GM21526 (cell line): ENCODE results near the gene FAM209A.
"Not testable (repeated sequence)": the region's sequence is repeated elsewhere in the genome, so short reads cannot be mapped to it uniquely, and the experiment has no call there.

Source experiments
- ATAC-seq: cut with Tn5 transposase; IDR thresholded peaks from one replicate; pipeline ENCODE4 v1.9.1; 2021; ENCODE audit warnings: moderate library complexity; ENCODE audit not compliant: unreplicated experiment, low FRiP score

The FAM209A gene, protein sequence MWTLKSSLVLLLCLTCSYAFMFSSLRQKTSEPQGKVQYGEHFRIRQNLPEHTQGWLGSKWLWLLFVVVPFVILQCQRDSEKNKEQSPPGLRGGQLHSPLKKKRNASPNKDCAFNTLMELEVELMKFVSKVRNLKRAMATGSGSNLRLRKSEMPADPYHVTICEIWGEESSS

DNA sequence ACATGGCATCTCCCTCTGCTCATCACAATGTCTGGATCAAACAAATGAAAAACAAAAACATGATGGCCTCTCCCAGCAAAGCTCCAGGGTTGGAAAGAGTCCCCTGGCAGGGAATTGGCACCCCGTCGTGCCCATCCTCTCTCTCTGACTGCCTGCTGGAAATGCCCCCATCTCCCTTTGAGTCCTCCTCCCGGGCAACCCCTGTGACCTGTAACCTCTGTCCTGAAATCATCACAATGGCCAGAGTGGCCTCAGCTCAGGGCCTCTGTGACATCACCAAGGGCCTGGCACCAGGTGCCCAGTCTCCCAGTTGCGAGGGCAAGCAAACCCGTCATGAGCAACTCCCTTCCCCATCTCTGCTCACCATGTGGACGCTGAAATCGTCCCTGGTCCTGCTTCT, at the start of gene FAM209A:
TSS of gene FAM209A (plus strand) at position 301 of the 400 bp plus-strand sequence. CDS start at position 366, 65 bp downstream.
- not testable (repeated sequence) for ATAC-seq

DNA sequence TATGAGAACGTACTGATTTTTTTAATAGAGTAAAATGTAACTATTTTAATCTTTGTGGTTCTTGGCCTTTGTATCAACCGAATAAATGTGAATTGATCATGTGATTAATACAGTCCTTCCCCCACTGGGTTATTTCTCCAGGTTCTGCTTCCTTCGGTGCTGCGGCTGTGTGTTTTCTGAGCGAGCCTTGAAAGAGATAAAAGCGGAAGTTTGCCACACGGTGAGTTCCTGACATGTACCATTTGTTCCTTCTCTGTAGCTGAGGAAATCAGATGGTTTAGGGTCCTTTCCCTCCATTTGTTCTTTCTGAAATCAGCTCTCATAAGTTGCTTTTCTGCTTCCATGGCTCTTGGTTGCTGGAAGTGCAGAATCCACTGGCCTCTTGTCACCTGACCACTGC, 40.6 kb upstream of the FAM209A start:
- no peak for ATAC-seq

DNA sequence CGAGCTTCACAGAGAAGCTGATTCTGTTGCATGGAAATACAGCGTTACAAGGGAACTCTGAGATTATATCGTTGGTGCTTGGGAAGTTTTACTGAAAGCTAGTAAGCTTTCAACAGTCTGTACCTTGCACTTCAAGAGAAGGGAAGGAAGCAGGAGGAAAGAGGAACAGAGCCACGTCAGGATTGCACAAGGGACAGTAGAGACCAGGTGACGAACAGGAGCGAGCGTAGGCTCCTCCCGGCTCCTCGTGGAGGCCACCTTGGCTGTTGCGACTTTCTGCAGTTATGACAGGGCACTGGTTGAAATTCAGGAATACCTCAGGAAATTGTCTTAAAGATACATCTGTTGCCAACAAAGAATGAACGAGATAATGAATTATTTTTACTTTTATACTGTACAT, 37.3 kb upstream of the FAM209A start:
- no peak for ATAC-seq

DNA sequence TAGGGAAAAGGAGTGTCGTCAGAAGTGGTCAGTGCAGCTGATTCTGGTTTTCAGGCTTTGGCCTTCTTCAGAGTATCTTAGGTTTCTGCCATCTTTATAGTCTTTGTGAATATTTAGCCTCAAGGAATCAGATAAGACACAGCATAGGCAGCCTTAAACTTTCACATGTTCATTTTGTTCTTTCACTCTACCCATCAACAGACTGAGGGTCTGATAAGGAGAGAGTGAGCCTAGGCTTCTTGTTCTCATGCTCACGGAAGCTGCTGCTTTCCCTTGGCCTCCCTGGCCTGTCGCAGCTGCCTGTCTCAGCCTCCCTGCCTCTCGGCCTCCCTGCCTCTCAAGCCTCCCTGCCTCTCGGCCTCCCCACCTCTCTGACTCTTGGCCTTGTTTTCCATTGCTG, 36.0 kb upstream of the FAM209A start:
- ATAC-seq, result no peak

DNA sequence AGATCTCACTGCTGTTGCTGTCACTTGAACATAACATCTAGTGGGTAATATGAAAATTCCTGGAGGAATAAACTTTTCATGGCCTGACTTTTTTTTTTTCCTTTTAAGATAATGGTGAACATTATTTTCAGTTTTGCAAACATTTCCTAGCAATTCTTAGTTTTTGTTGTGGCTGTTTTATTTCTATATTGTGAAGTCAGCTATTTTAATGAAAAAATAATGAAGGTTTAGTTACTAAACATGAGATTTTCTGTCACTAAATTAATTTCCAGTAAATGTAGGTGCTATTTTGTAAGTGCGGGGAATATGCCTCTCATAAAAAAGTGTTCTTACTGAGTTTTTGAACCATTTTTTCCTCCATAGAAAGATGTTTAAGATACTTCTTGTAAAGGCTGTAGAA, 23.4 kb upstream of the FAM209A start:
- no peak for ATAC-seq

DNA sequence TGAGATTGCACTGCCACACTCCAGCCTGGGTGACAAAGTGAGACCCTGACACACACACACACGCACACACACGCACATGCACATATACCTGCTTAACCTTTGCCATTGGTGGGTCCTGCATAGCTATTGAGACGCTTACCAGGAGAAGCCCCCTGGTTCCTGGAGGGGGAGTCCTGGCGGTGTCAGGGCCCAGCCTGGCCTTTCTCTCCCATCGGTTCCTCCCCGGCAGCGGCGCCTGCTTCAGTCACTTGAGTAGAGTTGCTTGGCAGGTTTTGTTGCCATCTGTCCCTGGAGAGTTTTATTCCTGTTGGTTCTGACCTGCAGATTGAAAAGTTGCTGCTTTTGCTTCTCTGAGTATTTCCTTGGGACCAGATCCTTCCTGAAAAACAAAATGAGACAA, 20.6 kb upstream of the FAM209A start:
- no peak for ATAC-seq

DNA sequence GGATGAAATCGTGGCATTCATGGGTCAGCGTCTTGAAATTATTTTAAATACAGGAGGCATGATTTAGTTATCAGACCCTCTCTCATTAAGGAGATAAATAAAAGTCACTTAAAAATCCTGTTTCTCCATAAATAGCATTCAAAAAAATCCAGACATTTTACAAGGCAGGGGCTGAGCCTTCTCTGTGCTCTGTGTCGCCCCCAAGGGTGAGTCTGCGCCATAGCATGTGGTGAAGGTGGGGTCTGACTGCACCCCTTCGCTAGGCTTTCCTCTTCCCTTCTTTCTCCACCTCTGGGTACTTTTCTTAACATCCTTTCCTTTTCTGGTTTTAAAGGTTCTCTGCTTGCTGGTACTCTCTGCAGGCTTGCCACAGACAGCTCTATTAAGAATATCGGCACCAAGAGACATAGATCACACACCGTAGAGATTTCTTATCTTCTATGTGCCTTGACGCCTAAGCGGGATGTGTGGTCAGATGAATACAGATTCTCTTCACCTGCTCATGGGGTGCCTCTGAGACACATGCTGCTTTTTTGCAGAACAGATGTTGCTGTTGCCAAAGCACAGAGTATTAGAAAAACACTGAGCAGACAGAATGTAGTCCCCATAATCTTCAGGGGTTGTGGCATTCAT, 20.1 kb upstream of the FAM209A start:
- no peak for ATAC-seq

DNA sequence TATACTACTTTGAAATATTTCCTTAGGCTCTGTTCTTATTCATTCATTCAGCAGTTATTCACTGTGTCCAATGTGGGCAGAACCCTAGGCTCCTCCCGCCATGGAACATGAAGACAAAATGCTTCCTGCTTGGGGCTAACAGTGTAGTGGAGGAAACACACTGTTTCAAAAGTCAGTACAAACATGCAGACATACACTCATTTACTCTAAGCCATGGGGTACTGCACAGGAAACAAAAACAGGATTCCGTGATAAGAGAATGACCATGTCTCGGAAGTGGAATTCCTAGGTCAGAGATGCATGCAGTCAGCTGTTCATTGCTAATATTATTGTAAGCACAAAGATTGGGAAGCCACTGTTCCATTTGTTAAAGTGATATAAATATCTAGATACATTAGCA, 18.4 kb upstream of the FAM209A start:
- no peak for ATAC-seq

DNA sequence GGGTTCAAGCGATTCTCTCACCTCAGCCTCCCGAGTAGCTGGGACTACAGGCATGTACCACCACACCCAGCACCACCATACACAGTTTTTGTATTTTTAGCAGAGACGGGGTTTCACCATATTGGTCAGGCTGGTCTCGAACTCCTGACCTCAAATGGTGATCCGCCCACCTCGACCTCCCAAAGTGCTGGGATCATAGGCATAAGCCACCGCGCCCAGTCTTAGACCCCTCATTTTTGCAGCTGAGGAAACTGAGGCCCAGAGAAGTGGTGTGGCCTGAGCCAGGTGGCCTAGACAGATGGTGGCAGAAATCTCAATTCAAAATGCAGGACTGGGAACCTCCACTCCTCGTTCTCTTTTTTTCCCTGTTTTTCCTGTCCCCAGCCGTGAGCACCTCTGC, 12.6 kb upstream of the FAM209A start:
- no peak for ATAC-seq

DNA sequence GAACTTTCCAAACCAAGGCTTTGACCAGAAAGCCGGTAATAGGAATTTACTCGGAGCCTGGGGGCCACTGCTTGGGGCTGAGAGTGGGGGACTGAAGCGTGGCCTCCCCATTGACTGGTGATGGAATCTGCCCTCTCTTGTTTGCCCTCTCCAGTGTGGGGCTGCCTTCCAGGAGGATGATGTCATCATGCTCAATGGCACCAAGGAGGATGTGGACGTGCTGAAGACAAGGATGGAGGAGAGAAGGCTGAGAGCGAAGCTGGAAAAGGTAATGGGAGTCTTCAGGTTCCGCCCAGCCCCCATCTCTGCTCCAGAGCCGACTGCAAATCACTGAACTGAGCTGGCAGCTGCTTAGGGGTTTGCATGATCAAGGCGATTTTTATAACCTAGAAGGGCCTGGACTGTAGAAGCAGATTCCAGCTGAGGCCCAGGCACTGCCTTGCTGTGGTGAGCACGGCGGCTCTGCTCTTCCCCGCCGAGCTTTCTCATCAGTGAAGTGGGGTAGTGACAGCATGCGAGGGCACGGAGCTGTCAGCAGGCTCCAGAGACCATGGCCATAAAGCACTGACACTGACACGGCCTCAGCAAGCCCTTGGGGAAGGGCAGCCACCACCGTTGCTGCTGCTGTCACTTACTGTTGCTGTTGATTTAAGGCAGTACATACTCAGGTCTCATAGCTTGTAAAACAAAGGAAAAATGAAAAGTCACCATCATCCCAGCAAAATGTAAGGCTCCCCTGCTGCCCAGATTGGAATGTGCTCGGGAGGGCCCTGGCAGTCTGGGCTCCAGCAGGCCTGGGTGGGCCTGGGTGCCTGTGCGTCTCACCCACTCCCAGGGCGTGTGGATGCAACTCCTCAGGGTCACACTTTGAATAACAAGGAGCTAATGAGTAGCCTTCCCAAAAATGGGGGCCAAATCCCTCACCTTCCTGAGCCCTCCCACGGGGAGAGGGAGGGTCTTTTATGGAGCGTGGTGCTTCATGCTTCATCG, 11.1 kb upstream of the FAM209A start:
- no peak for ATAC-seq

DNA sequence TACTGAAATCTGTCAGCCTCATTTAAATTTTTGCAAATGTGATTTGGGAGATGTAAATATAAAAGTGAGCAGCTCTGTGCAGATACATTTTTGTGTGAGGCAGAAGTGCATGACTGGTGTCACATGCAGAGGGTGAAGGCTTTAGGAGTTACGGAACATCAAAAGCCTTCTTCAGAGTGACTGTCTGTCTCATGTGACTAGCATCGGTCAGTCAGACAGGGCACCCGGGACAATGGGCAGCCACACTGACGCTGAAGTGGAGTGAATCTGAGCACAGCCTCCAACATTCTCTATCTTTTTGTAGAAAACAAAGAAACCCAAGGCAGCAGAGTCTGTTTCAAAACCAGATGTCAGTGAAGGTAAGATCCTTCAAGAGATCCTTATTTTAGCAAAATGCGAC, 7.9 kb upstream of the FAM209A start:
- no peak for ATAC-seq

DNA sequence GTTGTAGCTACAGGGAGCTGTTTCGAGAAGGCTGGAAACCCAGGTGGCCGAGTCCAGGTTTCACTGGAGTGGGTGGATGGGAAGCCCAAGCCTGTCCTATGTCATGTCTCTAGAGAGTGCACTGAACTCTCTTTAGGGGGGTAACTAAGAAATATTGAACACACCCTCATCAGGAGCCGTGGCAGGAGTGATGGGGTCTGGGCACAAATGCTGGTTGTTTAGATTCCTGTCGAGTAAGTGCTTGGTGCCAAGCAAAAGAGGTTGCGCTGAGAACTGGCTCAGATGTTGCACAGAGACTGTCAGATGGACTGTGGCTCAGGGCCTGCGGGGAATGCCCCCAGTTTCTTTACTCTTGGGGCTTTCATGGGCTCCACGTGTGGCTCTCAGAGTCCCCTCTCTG, 7.3 kb upstream of the FAM209A start:
- no peak for ATAC-seq

DNA sequence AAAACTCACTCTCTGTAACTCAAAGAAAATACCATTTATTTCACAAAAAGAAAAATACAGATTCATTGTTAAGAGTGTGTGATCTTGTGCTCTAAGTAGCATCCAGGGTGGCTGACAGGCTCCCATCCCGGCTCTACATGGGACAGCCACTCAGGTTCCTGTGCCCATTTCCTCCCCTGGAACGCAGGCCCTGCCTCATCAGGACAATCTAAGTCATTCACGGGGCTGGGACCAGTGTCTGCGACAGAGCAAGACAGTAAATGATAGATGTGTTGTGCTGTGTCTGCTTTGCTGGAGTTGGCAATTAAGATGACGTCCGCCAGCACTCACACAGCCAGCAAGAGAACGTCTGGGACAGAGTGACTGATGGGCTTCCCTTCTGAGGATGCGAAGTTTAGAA, 6.9 kb upstream of the FAM209A start:
- ATAC-seq, result no peak

DNA sequence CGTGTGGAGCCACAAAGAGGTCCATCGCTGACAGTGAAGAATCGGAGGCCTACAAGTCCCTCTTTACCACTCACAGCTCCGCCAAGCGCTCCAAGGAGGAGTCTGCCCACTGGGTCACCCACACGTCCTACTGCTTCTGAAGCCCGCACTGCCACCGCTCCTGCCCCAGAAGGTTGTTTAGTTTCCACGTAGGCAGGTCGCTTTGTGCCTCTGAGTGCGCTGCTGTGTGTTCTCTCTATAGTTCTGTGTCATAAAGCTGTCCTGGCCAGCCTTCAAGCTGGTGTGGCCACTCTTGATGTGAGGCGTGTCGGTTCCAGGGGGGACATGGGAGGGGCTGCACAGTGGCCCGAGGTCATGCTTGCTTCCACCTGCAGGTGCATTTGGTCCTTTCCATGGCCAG, 6.4 kb upstream of the FAM209A start:
- ATAC-seq, result no peak

DNA sequence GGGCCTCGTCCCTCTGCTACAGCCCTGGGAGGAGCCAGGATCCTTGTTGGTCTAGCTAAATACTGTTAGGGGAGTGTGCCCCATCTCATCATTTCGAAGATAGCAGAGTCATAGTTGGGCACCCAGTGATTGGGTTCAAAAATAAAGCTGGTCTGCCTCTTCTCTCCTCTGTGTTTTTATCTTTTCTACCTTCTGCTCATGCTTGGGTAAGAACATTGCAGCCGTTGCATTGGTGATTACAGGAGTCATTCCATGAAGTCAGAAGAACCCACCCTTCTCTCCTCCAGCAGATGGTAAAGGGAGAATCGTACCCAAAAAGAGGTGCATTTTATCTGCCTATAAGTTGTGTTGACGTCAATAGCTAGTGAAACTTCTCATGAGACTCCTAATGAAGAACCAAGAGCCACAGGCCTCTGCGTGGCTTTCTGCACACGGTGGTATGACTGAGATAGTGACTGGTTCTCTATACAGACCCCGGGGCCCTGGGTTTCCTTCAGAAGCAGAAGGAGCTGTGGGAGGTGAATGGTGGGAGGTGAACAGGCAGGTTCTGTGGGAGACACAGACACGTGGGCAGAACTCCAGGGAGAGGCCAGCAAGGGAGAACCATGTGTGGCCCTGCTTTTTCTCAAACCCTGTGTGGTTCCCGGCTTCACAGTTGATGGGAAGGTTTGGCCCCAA, 5.7 kb upstream of the FAM209A start:
- ATAC-seq, result no peak

DNA sequence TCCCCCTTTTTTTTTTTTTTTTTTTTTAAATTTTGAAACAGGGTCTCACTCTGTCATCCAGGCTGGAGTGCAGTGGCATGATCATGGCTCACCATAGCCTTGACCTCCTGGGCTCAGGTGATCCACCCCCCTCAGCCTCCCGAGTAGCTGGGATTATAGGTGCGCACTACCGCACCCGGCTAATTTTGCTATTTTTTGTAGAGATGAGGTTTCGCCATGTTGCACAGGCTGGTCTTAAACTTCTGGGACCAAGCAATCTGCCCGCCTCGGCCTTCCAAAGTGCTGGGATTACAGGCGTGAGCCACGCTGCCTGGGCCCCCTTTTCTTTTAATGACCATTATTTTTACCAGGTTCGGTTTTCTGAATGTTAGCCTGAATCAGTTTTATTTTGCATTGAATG, 5.0 kb upstream of the FAM209A start:
- ATAC-seq, result no peak

DNA sequence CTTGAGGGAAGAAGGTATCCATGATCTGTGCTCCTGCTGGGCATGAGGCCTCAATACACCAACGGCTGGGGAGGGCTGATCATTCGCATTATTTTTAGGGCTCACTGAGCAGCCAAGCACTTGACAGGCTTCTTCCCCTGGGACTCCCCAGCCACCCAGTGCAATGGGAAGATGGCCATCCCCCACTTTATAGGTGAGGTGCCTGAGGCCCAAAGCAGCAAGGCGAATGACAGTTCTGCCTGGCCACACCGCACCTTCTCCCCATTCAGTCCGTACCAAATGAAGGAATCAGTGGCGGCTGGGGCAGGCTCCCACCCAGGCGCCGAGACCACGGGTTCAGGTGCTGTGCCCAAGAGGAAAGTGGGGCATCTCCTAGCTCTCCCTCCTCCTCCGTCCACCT, 4.4 kb upstream of the FAM209A start:
- no peak for ATAC-seq

DNA sequence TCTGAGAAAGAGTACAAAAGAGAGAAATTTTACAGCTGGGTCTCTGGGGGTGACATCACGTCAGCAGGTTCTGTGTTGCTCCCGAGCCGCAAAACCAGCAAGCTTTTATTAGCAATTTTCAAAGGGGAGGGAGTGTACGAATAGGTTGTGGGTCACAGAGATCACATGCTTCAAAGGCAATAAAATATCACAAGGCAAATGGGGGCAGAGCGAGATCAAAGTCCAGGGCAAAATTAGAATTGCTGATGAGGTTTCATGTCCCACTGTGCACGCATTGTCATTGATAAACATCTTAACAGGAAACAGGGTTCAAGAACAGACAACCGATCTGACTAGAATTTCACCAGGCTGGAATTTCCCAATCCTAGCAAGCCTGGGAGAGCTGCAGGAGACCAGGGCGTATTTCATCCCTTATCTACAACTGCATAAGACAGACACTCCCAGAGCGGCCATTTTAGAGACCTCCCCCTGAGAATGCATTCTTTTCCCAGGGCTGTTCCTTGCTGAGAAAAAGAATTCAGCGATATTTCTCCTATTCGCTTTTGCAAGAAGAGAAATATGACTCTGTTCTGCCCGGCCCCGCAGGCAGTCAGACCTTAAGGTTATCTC, 3.7 kb upstream of the FAM209A start:
- ATAC-seq, result not testable (repeated sequence)

DNA sequence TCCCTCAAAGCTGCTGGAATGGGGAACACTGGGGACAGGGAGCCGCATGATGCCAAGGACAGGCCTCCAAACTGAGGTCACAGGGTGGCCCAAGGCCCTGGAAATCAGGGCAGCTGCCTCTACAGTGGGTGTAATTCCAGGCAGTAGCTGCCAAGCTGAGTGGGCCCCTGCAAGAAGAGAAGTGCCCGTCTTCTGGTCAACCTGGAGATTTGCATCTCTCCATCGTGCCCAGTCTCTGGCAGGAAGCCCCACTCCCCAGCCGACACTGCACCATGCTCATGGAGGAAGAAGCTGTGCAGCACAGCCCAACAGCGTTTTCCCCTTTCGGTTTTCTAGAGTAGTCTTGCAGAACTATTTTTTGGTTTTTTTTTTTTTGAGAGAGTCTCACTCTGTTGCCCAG, 2.2 kb upstream of the FAM209A start:
- no peak for ATAC-seq

DNA sequence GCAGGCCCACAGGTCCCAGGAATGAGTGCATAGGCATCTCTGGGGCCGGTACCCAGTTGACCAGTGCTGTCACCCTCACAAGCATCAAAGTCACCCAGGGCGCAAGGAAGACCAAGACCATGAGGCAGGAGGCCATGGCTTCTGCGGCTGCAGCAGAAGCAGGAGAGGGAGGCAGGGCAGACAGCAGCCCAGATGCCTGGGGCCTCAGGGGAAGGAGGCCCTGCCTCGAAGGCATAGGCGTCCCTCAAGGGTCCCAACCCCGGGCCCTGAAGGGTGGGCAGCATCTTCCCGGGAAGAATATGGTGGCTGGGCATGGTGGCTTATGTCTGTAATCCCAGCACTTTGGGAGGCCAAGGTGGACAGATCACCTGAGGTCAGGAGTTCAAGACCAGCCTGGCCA, 3.0 kb downstream of the FAM209A start:
- ATAC-seq, result no peak

DNA sequence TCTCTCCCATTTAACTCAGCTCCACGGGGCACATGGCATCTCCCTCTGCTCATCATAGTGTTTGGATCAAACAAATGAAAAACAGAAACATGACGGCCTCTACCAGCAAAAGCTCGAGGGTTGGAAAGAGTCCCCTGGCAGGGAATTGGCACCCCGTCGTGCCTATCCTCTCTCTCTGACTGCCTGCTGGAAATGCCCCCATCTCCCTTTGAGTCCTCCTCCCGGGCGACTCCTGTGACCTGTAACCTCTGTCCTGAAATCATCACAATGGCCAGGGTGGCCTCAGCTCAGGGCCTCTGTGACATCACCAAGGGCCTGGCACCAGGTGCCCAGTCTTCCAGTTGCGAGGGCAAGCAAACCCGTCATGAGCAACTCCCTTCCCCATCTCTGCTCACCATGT, 8.4 kb downstream of the FAM209A start, which contains the start of gene FAM209B:
TSS of gene FAM209B (plus strand) at position 301 of the 400 bp plus-strand sequence. CDS start at position 397, 96 bp downstream.
- ATAC-seq, result not testable (repeated sequence)
